Activated T-cell treated with anti-CD3 and anti-CD28 coated beads for 24 hours (primary cell): ENCODE measurements around the gene SBNO2.
A peak's percentile ranks its signal among the peaks of the same experiment; 100 is the strongest.
"Not testable (repeated sequence)": the region's sequence is repeated elsewhere in the genome, so short reads cannot be mapped to it uniquely, and the experiment has no call there.

ENCODE experiments used
- DNase-seq: peaks from one replicate; pipeline ENCODE4 v3.0.0-alpha.2; 2020; ENCODE audit warnings: low read depth

SBNO2 gene

GRCh38 chr19:1136201-1136600 lies 37.9 kb downstream of the SBNO2 start:
- DNase-seq: no peak

- DNase-seq: no peak
Observed at GRCh38 chr19:1135454-1135853, 38.6 kb downstream of the SBNO2 start.

GRCh38 chr19:1134431-1134830 lies 39.6 kb downstream of the SBNO2 start:
- DNase-seq: no peak

GRCh38 chr19:1133471-1133929 lies 40.6 kb downstream of the SBNO2 start:
- DNase-seq: peak; percentile 66

GRCh38 chr19:1132552-1133383 lies 41.3 kb downstream of the SBNO2 start:
- DNase-seq: no peak

- peak; percentile 85 for DNase-seq
Observed at GRCh38 chr19:1131718-1132551, 42.1 kb downstream of the SBNO2 start.

GRCh38 chr19:1130771-1131717 lies 43.0 kb downstream of the SBNO2 start:
- peak; percentile 36 for DNase-seq

- no peak for DNase-seq
Observed at GRCh38 chr19:1129535-1129934, 44.5 kb downstream of the SBNO2 start.

- not testable (repeated sequence) for DNase-seq
Observed at GRCh38 chr19:1129084-1129483, 45.0 kb downstream of the SBNO2 start.

GRCh38 chr19:1128106-1128505 lies 46.0 kb downstream of the SBNO2 start:
- DNase-seq: no peak

- no peak for DNase-seq
Observed at GRCh38 chr19:1126984-1127760, 46.9 kb downstream of the SBNO2 start.

GRCh38 chr19:1125601-1126467 lies 48.2 kb downstream of the SBNO2 start:
- no peak for DNase-seq

- DNase-seq: no peak
Observed at GRCh38 chr19:1123885-1124677, 50.0 kb downstream of the SBNO2 start.

GRCh38 chr19:1123381-1123780 lies 50.7 kb downstream of the SBNO2 start:
- no peak for DNase-seq

- DNase-seq: peak; percentile 42
Observed at GRCh38 chr19:1122972-1123363, 51.1 kb downstream of the SBNO2 start.

- DNase-seq: no peak
Observed at GRCh38 chr19:1122021-1122971, 51.8 kb downstream of the SBNO2 start.

GRCh38 chr19:1121395-1121794 lies 52.7 kb downstream of the SBNO2 start:
- no peak for DNase-seq
